Superior temporal gyrus (tissue), 1 donor: ENCODE data around the gene CCNT1.

Experiments used
- DNase-seq: peaks from one replicate; pipeline ENCODE4 v3.0.0-alpha.2; 2016; ENCODE audit errors: extremely low spot score

CCNT1 gene

DNA sequence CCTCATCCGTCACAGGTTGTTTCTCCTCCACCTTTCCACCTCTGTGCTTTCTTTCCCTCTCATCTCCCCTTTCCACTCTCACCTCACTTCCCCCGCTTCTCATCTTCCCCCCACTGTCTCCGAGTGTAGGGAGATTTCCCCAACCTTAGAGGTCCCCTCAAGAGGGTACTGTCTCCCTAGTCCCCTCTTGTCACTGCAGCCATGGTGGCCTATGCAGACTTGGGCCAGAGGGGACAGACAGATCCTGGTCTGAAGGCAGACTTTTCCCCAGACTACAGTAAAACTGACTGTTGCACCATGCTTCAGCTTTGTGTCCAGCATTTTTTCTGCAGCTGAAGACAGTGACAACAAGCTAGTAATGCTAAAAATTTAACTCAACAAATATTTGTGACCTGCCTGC is 75.7 kb downstream of the CCNT1 start:
- no peak for DNase-seq

GRCh38 chr12:48640428-48640827 is 76.1 kb downstream of the CCNT1 start:
- no peak for DNase-seq
